AG10803 (cell line): Measurements from ENCODE around the gene ARRB1.

Source experiments
- DNase-seq: peaks from one replicate; pipeline ENCODE4 v3.0.0; 2010; ENCODE audit warnings: low read depth
- H3K4me3 ChIP-seq: 2 replicates; pipeline ENCODE4 v1.5.1; 2011; ENCODE audit warnings: mild to moderate bottlenecking, low read length, control low read depth
- CTCF ChIP-seq: conservative IDR thresholded peaks from 2 replicates; pipeline ENCODE4 v1.5.1; 2011; ENCODE audit warnings: mild to moderate bottlenecking, low read length, control low read depth, inconsistent platforms

The ARRB1 gene

GRCh38 chr11:75246671-75247350, 104.7 kb downstream of the ARRB1 start:
- no peak overlapping the region for H3K4me3 ChIP-seq
- TF ChIP-seq CTCF = no peak
- no peak for DNase-seq

GRCh38 chr11:75246006-75246670, 105.3 kb downstream of the ARRB1 start:
- no peak for TF ChIP-seq CTCF
- no peak overlapping the region for H3K4me3 ChIP-seq
- DNase-seq = no peak

GRCh38 chr11:75245356-75246005, 106.0 kb downstream of the ARRB1 start:
- no peak overlapping the region for H3K4me3 ChIP-seq
- no peak for DNase-seq
- TF ChIP-seq CTCF = no peak

- TF ChIP-seq CTCF = no peak
- DNase-seq = no peak
- H3K4me3 ChIP-seq = no peak overlapping the region
These were observed 107.2 kb downstream of the ARRB1 start for GRCh38 chr11:75244052-75244814.

- no peak for TF ChIP-seq CTCF
- no peak overlapping the region for H3K4me3 ChIP-seq
These were observed 108.5 kb downstream of the ARRB1 start for GRCh38 chr11:75242722-75243600.

GRCh38 chr11:75241906-75242644, 109.4 kb downstream of the ARRB1 start:
- no peak for TF ChIP-seq CTCF
- peak overlapping the region; percentile 53 for H3K4me3 ChIP-seq
- no peak for DNase-seq

More at GRCh38 chr11:75242722-75243600, 108.5 kb downstream of the ARRB1 start:
- no peak for DNase-seq
